GM06990 (cell line): ENCODE measurements around the gene LARP1.

ENCODE experiments used
- DNase-seq: peaks from one replicate; pipeline ENCODE4 v3.0.0-alpha.2; 2011; ENCODE audit not compliant: insufficient read length; ENCODE audit errors: extremely low read depth
- H3K27me3 ChIP-seq: replicated peaks from 2 replicates; pipeline ENCODE4 v1.6.0; 2011; ENCODE audit warnings: low read length; ENCODE audit not compliant: control insufficient read depth, insufficient read depth
- H3K36me3 ChIP-seq: 2 replicates; pipeline ENCODE4 v1.5.1; 2011; ENCODE audit warnings: low read length; ENCODE audit not compliant: control insufficient read depth, insufficient read depth
- H3K4me3 ChIP-seq: replicated peaks from 2 replicates; pipeline ENCODE4 v1.5.1; 2011; ENCODE audit warnings: low read depth, mild to moderate bottlenecking, control low read depth, low read length
- CTCF ChIP-seq: IDR thresholded peaks from 2 replicates; pipeline ENCODE4 v1.5.1; 2011; ENCODE audit warnings: low read length, control low read depth, mild to moderate bottlenecking, inconsistent platforms; ENCODE audit not compliant: insufficient read depth, poor library complexity, severe bottlenecking

The LARP1 gene

GRCh38 chr5:154862766-154863165, 107.6 kb downstream of the LARP1 start:
- H3K36me3 ChIP-seq, result peaks cover 6% of the 10 kb centered on the region
- no peak for DNase-seq
- TF ChIP-seq CTCF, result no peak
- no peaks in the 10 kb centered on the region for H3K27me3 ChIP-seq
- H3K4me3 ChIP-seq, result no peak overlapping the region; the same call in 1 of the 2 replicates

DNA sequence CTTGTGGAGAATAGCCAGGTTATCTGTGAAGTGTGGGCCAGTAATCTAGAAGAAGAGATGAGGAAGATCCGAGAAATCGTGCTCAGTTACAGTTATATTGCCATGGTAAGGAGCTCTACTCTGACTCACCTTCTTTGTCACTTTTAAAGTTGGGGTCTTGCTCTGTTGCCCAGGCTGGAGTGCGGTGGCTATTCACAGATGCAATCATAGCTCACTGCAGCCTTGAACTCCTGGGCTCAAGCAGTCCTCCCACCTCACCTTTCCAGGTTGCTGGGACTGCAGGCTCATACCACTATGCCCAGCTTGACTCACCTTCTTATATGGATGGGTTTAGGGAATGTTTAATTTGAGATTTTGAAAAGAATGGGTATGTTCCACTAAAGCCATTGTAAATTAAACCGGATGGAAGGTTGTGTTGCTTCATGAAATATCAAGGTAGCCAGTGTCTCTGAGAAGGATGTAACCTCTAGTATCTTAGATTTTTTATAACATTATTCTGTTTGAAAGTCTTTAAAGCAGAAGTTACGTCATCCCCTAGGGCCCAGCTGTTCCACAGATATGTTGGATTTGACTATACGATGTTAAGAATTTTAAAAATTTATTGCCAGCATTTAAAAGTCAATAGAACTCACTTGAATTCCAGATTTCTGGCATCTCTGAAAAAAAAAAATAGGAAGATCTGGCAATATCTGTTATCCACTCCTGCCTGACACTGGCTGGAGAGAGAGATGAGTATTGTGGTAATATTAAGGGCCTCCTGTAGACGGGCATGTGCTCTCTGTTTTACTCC, 108.3 kb downstream of the LARP1 start:
- no peaks in the 10 kb centered on the region for H3K27me3 ChIP-seq
- no peak for DNase-seq
- peaks cover 8% of the 10 kb centered on the region for H3K36me3 ChIP-seq
- TF ChIP-seq CTCF, result no peak
- no peak overlapping the region for H3K4me3 ChIP-seq

- peaks cover 14% of the 10 kb centered on the region for H3K36me3 ChIP-seq
Measured at GRCh38 chr5:154865466-154866184, 110.4 kb downstream of the LARP1 start.

GRCh38 chr5:154866841-154867240, 111.7 kb downstream of the LARP1 start:
- no peak overlapping the region for H3K4me3 ChIP-seq
- TF ChIP-seq CTCF, result no peak

More at GRCh38 chr5:154865466-154866184, 110.4 kb downstream of the LARP1 start:
- Histone ChIP-seq H3K27me3 (no peaks in the 10 kb centered on the region), H3K4me3 (no peak overlapping the region)
- TF ChIP-seq CTCF, result no peak
- DNase-seq, result no peak

More at GRCh38 chr5:154866841-154867240, 111.7 kb downstream of the LARP1 start:
- no peak for DNase-seq
- Histone ChIP-seq H3K36me3 (peaks cover 15% of the 10 kb centered on the region), H3K27me3 (no peaks in the 10 kb centered on the region)
